ENCODE data around the gene NIT2. TPM values are rescaled to one million over a fixed set of nuclear protein-coding genes. Genes with fewer than 3 reads are reported as not detected.

The NIT2 gene
- total RNA-seq, 1 donor from 2014 or later = 22.3 TPM

DNA sequence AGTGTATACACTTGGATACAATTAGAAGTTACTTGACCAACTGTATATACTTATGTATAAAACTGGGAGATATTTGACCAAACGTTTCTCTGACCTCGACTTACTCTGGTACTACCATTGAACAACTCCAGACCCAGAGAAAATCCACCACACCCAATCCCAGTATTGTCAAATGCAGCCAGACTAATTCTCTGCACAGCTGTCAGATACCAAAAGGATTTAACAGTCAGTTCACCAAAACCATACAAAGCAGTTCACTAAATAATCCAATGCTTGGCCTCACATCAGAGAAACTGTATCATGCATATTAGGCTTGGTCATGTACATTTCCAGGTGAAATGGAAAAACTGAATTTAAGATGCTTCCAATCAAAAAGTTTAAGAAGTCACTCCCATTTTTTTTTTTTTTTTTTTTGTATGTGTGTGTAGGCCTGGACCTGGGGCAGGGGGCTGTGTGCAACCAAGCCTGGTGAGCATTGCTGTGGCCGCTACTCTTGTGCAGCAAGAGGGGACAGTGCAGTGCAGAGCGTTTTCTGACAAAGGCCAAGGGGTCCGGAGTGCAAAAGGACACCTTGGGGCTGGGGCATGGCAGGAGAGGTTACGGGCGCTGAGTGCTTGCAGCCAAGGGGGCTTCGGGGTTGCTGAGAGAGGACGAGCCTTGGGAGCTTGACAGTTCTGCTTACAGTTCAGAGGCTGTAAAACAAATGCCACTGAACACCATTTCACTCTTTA lies 64.9 kb downstream of the NIT2 start:
- Mint-ChIP-seq H3K4me1 (ENCODE audit: unreplicated experiment) (peaks cover 18% of the 10 kb centered on the region), H3K27me3 (ENCODE audit: unreplicated experiment) (peaks cover 15% of the 10 kb centered on the region), H3K36me3 (ENCODE audit: low read depth, unreplicated experiment) (no peaks in the 10 kb centered on the region), H3K4me3 (ENCODE audit: unreplicated experiment) (peak overlapping the region; percentile 99), H3K27ac (ENCODE audit: unreplicated experiment) (peak overlapping the region; percentile 70), H3K9me3 (ENCODE audit: unreplicated experiment) (no peaks in the 10 kb centered on the region)
- TF ChIP-seq, protein P1, sequence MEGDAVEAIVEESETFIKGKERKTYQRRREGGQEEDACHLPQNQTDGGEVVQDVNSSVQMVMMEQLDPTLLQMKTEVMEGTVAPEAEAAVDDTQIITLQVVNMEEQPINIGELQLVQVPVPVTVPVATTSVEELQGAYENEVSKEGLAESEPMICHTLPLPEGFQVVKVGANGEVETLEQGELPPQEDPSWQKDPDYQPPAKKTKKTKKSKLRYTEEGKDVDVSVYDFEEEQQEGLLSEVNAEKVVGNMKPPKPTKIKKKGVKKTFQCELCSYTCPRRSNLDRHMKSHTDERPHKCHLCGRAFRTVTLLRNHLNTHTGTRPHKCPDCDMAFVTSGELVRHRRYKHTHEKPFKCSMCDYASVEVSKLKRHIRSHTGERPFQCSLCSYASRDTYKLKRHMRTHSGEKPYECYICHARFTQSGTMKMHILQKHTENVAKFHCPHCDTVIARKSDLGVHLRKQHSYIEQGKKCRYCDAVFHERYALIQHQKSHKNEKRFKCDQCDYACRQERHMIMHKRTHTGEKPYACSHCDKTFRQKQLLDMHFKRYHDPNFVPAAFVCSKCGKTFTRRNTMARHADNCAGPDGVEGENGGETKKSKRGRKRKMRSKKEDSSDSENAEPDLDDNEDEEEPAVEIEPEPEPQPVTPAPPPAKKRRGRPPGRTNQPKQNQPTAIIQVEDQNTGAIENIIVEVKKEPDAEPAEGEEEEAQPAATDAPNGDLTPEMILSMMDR (IDR thresholded peaks at IDR 0.05; ENCODE audit: unreplicated experiment) = no peak
- DNase-seq (ENCODE audit: low spot score) = no peak

DNA sequence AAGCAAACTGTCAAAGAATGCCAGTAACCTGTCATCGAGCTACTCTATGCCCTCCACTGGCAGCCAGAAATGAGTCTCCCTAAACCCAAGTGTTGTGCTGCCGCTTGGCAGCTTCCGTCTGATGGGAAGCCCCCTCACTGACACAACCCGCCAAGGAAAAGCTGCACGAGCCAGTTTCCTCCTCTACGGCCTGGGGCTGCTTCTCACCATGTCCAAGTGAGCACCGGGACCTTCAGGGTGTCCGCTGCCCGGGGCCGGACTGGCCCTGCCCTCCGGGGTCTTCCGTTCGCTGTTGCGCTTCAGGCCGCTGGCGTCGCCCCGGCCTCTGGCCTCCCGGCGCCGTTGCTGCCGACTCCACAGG lies 65.8 kb downstream of the NIT2 start:
- Mint-ChIP-seq H3K4me3 (ENCODE audit: unreplicated experiment) (peak overlapping the region; percentile 99), H3K36me3 (ENCODE audit: low read depth, unreplicated experiment) (no peaks in the 10 kb centered on the region), H3K27me3 (ENCODE audit: unreplicated experiment) (peaks cover 15% of the 10 kb centered on the region), H3K9me3 (ENCODE audit: unreplicated experiment) (no peaks in the 10 kb centered on the region), H3K4me1 (ENCODE audit: unreplicated experiment) (peaks cover 18% of the 10 kb centered on the region), H3K27ac (ENCODE audit: unreplicated experiment) (peak overlapping the region; percentile 30)
- TF ChIP-seq, protein P1 (IDR thresholded peaks at IDR 0.05; ENCODE audit: unreplicated experiment) = no peak
- DNase-seq (ENCODE audit: low spot score) = peak; percentile 55

DNA sequence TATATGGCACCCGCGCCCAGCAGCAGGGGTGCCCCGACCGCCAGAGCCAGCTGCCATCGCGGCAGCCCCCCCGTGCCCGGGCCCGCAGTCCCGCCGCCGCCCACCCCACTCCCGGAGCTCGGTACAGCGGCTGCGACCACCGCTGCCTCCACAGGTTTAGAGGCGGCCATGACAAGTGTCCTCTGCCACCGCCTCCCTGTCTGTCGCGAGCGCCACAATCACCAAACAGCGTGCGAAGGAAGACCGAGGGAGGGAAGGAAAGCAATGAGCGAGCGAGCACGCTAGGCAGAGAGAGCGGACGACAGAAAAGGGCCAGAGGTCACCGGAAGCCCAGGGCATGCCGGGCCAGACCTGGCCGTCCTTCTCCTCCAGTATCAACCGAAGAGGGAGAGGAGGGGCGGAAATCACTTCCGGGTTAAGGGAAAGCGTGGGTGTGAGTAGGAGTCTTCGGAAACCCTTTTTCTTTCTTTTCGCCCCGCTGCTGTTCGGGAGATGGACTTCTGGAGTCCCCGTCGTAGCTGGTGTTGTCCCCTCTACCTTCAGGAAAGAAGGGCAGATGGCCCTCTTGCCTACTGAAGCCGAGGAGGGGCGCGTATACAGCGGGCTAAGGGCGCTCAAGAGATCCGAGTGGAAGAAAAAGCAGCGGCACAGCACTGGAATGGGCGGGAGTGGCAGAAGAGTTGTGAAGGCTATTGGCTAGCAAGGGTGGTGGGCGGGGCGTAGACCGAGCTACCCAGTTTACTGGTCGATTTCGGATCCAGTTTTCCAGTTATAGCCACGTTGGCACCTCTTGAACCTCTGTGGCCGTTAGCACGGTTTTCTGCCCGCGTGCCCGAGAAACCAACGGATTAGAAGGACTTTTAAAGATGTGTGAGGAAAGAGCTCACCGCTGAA lies 66.5 kb downstream of the NIT2 start, which contains the start of the genes LNP1 and TOMM70:
LNP1 (plus strand) TSS at position 760 of the 894 bp plus-strand sequence. CDS start 28,191 bp downstream, outside the sequence.
TOMM70 (minus strand) TSS at position 310 of the 894 bp plus-strand sequence; CDS start at position 170, 140 bp downstream.
- H3K4me1 Mint-ChIP-seq (ENCODE audit: unreplicated experiment) = peaks cover 18% of the 10 kb centered on the region
- TF ChIP-seq, protein P1 (IDR thresholded peaks at IDR 0.05; ENCODE audit: unreplicated experiment) = no peak
- no peaks in the 10 kb centered on the region for H3K9me3 Mint-ChIP-seq (ENCODE audit: unreplicated experiment)
- peaks cover 15% of the 10 kb centered on the region for H3K27me3 Mint-ChIP-seq (ENCODE audit: unreplicated experiment)
- DNase-seq (ENCODE audit: low spot score) = peak; percentile 89
- peak within 1 kb of the TSS; percentile 80 for H3K27ac Mint-ChIP-seq (ENCODE audit: unreplicated experiment)
- H3K36me3 Mint-ChIP-seq (ENCODE audit: low read depth, unreplicated experiment) = no peaks in the 10 kb centered on the region
- H3K4me3 Mint-ChIP-seq (ENCODE audit: unreplicated experiment) = peak within 1 kb of the TSS; percentile 99

DNA sequence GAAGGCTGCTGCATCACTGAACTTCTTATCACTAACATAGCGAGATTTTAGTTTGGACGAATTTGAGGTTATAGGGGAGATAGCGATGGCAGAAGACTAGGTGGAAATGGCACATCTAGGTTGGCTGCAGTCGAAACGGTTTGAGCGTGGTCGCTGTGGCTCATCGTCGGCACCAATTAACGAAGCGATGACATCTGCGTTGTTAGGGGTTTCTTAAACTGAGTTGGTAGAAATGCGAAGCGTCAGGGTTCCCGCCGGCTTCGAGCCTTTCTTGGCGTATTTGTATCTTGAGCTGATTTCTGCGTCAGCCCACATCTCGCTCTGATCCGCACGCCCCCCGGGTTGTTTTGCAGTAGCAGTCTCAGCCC lies 67.1 kb downstream of the NIT2 start:
- Mint-ChIP-seq H3K36me3 (ENCODE audit: low read depth, unreplicated experiment) (no peaks in the 10 kb centered on the region), H3K4me3 (ENCODE audit: unreplicated experiment) (peak overlapping the region; percentile 99), H3K4me1 (ENCODE audit: unreplicated experiment) (peaks cover 18% of the 10 kb centered on the region), H3K9me3 (ENCODE audit: unreplicated experiment) (no peaks in the 10 kb centered on the region), H3K27me3 (ENCODE audit: unreplicated experiment) (peaks cover 15% of the 10 kb centered on the region), H3K27ac (ENCODE audit: unreplicated experiment) (peak overlapping the region; percentile 80)
- TF ChIP-seq, protein P1 (IDR thresholded peaks at IDR 0.05; ENCODE audit: unreplicated experiment) = no peak
- peak; percentile 28 for DNase-seq (ENCODE audit: low spot score)

All from endothelial cell (in vitro differentiated cells).